ENCODE measurements around the gene ROMO1. TPM values are rescaled to one million over a fixed set of nuclear protein-coding genes. Genes with fewer than 3 reads are reported as not detected.
A peak's percentile ranks its signal among the peaks of the same experiment; 100 is the strongest.
"Not testable (repeated sequence)": the region's sequence is repeated elsewhere in the genome, so short reads cannot be mapped to it uniquely, and the experiment has no call there.

ROMO1 gene
- total RNA-seq, 4 donors from 2014 or later = 64.7 to 402 (median 229) TPM

DNA sequence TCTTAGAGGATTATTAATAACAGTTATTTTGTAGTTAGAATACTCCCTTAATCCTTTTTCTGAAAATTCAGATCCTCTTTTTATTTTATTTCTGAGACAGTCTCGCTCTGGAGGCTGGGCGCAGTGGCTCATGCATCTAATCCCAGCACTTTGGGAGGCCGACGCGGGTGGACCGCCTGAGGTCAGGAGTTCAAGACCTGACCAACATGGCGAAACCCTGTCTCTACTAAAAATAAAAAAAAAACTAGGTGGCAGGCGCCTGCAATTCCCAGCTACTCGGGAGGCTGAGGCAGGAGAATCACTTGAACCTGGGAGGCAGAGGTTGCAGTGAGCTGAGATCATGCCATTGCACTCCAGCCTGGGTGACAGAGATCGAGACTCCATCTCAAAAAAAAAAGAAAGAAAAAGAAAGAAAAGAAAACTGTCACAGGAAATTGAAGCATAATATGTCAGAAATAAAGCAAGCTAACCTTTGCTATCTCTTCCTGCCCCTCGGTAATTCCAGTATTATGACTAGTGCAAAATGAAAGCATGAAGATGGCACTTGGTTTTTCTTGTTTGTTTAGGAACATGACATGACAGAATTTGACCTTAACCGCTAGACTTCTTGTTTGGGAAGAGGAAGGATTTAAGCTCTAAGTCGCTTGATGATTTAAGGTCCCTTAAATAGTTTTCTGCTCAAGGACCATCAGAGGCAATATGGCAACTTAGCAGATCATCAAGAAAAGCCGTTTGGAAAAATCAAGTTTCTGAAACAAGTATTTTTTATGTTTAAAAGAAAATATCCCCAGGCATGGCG is 44.7 kb downstream of the ROMO1 start:
- Histone ChIP-seq H3K4me3 (replicated peaks in 1 of 3) (no peak overlapping the region), H3K27ac (peak overlapping the region; percentile 91 to 99 (median 96)), H3K9me3 (no peaks in the 10 kb centered on the region), H3K27me3 (no peaks in the 10 kb centered on the region), H3K36me3 (peaks cover 10 to 16% of the 10 kb centered on the region in 2 donors), H3K4me1 (peaks cover 18 to 24% of the 10 kb centered on the region in 2 donors)
- WGBS, 2 donors = 79% methylated on average over 15 of the region's 15 CpGs
- intact Hi-C loops (cut with DNase I) = loop anchor here (5.0 to 10.0 kb wide), 2 partner anchors 141 to 208 kb away; partner anchors contain the start of gene SCAND1
- no peak for TF ChIP-seq POLR2A (IDR thresholded peaks at IDR 0.05)
- no peak for TF ChIP-seq CTCF (IDR thresholded peaks at IDR 0.05)
- peak in 1 of 2 donors; percentile 15 for DNase-seq

DNA sequence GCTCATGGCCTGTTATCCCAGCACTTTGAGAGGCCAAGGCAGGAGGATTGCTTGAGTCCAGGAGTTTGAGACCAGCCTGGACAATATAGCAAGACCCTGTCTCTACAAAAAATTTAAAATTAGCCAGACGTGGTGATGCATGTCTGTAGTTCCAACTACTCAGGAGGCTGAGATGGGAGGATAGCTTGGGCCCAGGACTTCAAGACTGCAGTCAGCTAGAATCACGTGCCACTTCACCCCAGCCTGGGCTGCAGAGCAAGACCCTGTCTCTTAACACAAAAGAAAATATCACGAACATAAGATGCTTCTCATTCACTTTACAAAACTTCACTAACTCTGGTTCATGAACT is 45.3 kb downstream of the ROMO1 start:
- H3K27me3 ChIP-seq; DNase-seq; H3K9me3 ChIP-seq; H3K4me3 ChIP-seq (replicated peaks in 1 of 3): not testable (repeated sequence)
- 93 to 94% methylated on average over 3 of the region's 3 CpGs for WGBS, 2 donors
- peaks cover 18 to 20% of the 10 kb centered on the region in 2 donors for H3K4me1 ChIP-seq
- peak overlapping the region in 2 of 3 donors; percentile 96 to 99 for H3K27ac ChIP-seq
- H3K36me3 ChIP-seq = peaks cover 8 to 10% of the 10 kb centered on the region in 2 donors
- intact Hi-C loops (cut with DNase I) = loop anchor here (5.0 to 10.0 kb wide), 2 partner anchors 140 to 208 kb away; partner anchors contain the start of gene SCAND1

Other genes with a start within 250 kb of the ROMO1 start
- gene CEP250, start 243.8 kb upstream of the ROMO1 start, total RNA-seq = 100 to 1,000 TPM in 1 of 4 donors, 10 to 100 TPM in 3; 17.5 to 198 (median 34.8) TPM
- gene C20orf173, start 169.8 kb upstream of the ROMO1 start, total RNA-seq = not detected
- 100 to 1,000 TPM; 194 to 419 (median 250) TPM for gene ERGIC3, start 157.3 kb upstream of the ROMO1 start, total RNA-seq
- 1 to 10 TPM; 2.3 to 6.6 (median 5.5) TPM for gene SPAG4, start 83.6 kb upstream of the ROMO1 start, total RNA-seq
- gene CPNE1, start 34.5 kb upstream of the ROMO1 start, total RNA-seq = 100 to 1,000 TPM in 3 of 4 donors, 10 to 100 TPM in 1; 80.6 to 166 (median 131) TPM
- gene RBM12, start 34.5 kb upstream of the ROMO1 start, total RNA-seq = 10 to 100 TPM; 30.5 to 44.9 (median 35.7) TPM
- 10 to 100 TPM; 21.1 to 45.5 (median 36.3) TPM for gene NFS1, start 53 bp upstream of the ROMO1 start, total RNA-seq
- gene RBM39, start 42.9 kb downstream of the ROMO1 start, total RNA-seq = 100 to 1,000 TPM; 315 to 475 (median 368) TPM
- gene PHF20, start 72.6 kb downstream of the ROMO1 start, total RNA-seq = 10 to 100 TPM; 28.0 to 51.7 (median 35.2) TPM